Measurements from ENCODE around the gene TMEM187. TPM values are rescaled to one million over a fixed set of nuclear protein-coding genes. Genes with fewer than 3 reads are reported as not detected.

The TMEM187 gene
- total and polyA plus RNA-seq, 2 of the 4 experiments (the other 2 are of a cell fraction), result 3.4 to 6.2 TPM

DNA sequence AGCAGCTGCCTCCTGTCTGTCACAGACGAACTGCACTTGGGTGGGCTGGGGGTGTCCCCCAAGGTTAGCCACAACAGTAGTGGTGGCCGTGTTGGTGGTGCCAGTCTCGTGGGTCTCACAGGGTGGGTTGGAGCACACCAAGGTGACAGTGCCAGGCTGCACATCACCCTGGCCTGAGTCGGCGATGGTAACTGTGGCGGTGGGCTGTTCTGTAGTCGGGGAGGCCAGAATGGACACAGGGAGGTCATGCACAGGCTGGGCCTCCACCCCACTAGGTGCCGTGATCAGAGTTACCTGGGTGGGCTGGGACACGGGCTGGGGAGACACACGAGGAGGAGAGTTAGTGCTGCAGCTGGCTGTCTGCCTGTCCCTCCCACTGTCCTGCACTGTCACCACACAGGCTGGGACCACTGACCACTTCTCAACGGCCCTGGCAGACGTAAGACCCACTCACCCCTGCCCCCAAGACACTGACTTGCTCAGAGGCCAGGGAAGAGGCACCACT lies 17.3 kb upstream of the TMEM187 start:
- no peak overlapping the region for H3K23ac ChIP-seq (ENCODE audit: low read depth, low read length)
- no peaks in the 10 kb centered on the region for H4K20me1 ChIP-seq (ENCODE audit: insufficient read depth, low read length)
- no peak overlapping the region for H3K27ac ChIP-seq (ENCODE audit: insufficient read depth, low read length)
- H3K4me3 ChIP-seq (ENCODE audit: insufficient read depth, low read depth, low read length), result no peak overlapping the region
- H2AK5ac ChIP-seq (ENCODE audit: low read depth, low read length), result no peak overlapping the region
- H3K14ac ChIP-seq (replicated peaks; ENCODE audit: low read depth, low read length), result no peak overlapping the region
- no peak overlapping the region for H2BK15ac ChIP-seq (ENCODE audit: low read depth, low read length)
- H3K9me3 ChIP-seq (ENCODE audit: control insufficient read depth, insufficient read depth, low read length), result no peaks in the 10 kb centered on the region
- H2BK5ac ChIP-seq (ENCODE audit: low read depth, low read length, poor library complexity, severe bottlenecking), result no peak overlapping the region
- no peaks in the 10 kb centered on the region for H3K9me1 ChIP-seq (ENCODE audit: insufficient read depth, low read length)
- H2AK9ac ChIP-seq (replicated peaks; ENCODE audit: low read depth, low read length, poor library complexity), result no peak overlapping the region
- H3K18ac ChIP-seq (ENCODE audit: low read depth, low read length), result no peak overlapping the region
- no peak overlapping the region for H3K4ac ChIP-seq (ENCODE audit: low read depth, low read length)
- no peak overlapping the region for H3K4me2 ChIP-seq (ENCODE audit: low read depth, low read length)
- in situ Hi-C loops (cut with MboI; ENCODE audit: low sequenced_read_pairs), result no loop called here
- intact Hi-C loops (cut with micrococcal nuclease), result no loop called here
- no peak overlapping the region for H4K91ac ChIP-seq (ENCODE audit: insufficient read depth, low read depth, low read length)
- H3K27me3 ChIP-seq (ENCODE audit: control insufficient read depth, insufficient read depth, low read length), result no peaks in the 10 kb centered on the region
- H4K5ac ChIP-seq (ENCODE audit: low read depth, low read length), result no peak overlapping the region
- ChIA-PET POLR2A (ENCODE audit: unreplicated experiment) (no interaction called here), CTCF (no interaction called here)
- no peak overlapping the region for H2BK120ac ChIP-seq (ENCODE audit: low read depth, low read length)
- ATAC-seq (ENCODE audit: low read depth) (no peak), DNase-seq (no peak)
- H2AFZ ChIP-seq (replicated peaks; ENCODE audit: low read length, poor library complexity), result no peak overlapping the region
- no peak overlapping the region for H2BK20ac ChIP-seq (ENCODE audit: low read depth, low read length)
- BruUV-seq (replicated peaks), result no TSS peak
- no peak overlapping the region for H4K8ac ChIP-seq (ENCODE audit: low read depth in 2 of 2, low read length in 2 of 2)
- no peak overlapping the region for H3K56ac ChIP-seq (ENCODE audit: extremely low read depth, insufficient read depth, low read length)
- TF ChIP-seq, protein P1, sequence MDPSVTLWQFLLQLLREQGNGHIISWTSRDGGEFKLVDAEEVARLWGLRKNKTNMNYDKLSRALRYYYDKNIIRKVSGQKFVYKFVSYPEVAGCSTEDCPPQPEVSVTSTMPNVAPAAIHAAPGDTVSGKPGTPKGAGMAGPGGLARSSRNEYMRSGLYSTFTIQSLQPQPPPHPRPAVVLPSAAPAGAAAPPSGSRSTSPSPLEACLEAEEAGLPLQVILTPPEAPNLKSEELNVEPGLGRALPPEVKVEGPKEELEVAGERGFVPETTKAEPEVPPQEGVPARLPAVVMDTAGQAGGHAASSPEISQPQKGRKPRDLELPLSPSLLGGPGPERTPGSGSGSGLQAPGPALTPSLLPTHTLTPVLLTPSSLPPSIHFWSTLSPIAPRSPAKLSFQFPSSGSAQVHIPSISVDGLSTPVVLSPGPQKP (IDR thresholded peaks at IDR 0.05; ENCODE audit: borderline replicate concordance, low read depth, low read length), result no peak
- TF ChIP-seq MAFK (IDR thresholded peaks at IDR 0.05; ENCODE audit: low read depth, low read length) (no peak), CHD1 (IDR thresholded peaks at IDR 0.05; ENCODE audit: low read depth, low read length) (no peak), NFE2L2 (IDR thresholded peaks at IDR 0.05; ENCODE audit: low read depth, low read length) (no peak), FOS (IDR thresholded peaks at IDR 0.05; ENCODE audit: low read depth, low read length) (no peak), CEBPB (IDR thresholded peaks at IDR 0.05; ENCODE audit: low read depth, low read length) (no peak), POLR2A (IDR thresholded peaks at IDR 0.05; ENCODE audit: low read depth, low read length) (no peak), MXI1 (IDR thresholded peaks at IDR 0.05; ENCODE audit: borderline replicate concordance, low read depth, low read length) (no peak), SMC3 (IDR thresholded peaks at IDR 0.05; ENCODE audit: low read depth, low read length) (no peak), MAZ (IDR thresholded peaks at IDR 0.05; ENCODE audit: borderline replicate concordance, low read depth, low read length) (no peak), RAD21 (IDR thresholded peaks at IDR 0.05; ENCODE audit: low read length) (no peak), RFX5 (IDR thresholded peaks at IDR 0.05; ENCODE audit: low read depth, low read length) (no peak)
- TF ChIP-seq, protein P2, sequence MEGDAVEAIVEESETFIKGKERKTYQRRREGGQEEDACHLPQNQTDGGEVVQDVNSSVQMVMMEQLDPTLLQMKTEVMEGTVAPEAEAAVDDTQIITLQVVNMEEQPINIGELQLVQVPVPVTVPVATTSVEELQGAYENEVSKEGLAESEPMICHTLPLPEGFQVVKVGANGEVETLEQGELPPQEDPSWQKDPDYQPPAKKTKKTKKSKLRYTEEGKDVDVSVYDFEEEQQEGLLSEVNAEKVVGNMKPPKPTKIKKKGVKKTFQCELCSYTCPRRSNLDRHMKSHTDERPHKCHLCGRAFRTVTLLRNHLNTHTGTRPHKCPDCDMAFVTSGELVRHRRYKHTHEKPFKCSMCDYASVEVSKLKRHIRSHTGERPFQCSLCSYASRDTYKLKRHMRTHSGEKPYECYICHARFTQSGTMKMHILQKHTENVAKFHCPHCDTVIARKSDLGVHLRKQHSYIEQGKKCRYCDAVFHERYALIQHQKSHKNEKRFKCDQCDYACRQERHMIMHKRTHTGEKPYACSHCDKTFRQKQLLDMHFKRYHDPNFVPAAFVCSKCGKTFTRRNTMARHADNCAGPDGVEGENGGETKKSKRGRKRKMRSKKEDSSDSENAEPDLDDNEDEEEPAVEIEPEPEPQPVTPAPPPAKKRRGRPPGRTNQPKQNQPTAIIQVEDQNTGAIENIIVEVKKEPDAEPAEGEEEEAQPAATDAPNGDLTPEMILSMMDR (conservative IDR thresholded peaks at IDR 0.05; ENCODE audit: low read depth, low read length), result no peak
- dilution Hi-C loops (cut with HindIII; ENCODE audit: low sequenced_read_pairs, unreplicated experiment), result no loop called here
- H3K36me3 ChIP-seq (ENCODE audit: control insufficient read depth, insufficient read depth, low read length), result peaks cover 86% of the 10 kb centered on the region
- H3K79me1 ChIP-seq (ENCODE audit: low read depth in 1 of 2, low read length in 2 of 2), result peaks cover 0 to 6% of the 10 kb centered on the region in 2 experiments; a peak in 2 of 4 replicates
- H3K4me1 ChIP-seq (ENCODE audit: control insufficient read depth, insufficient read depth, low read length), result peaks cover 4% of the 10 kb centered on the region
- no peak overlapping the region for H3K9ac ChIP-seq (ENCODE audit: low read depth, low read length)
- 85% methylated on average over 7 of the region's 12 CpGs; no CpG with 5 or more reads in 1 of the 2 experiments for WGBS, 2 experiments (ENCODE audit: extremely low coverage in 2 of 2, insufficient read length in 1 of 2)

Data from IMR-90 (cell line).